IMR-90 (cell line): ENCODE data around the gene CC2D1A. TPM values are rescaled to one million over a fixed set of nuclear protein-coding genes. Genes with fewer than 3 reads are reported as not detected.

Source experiments
- ATAC-seq: fragments of 200-7000 bp; cut with Tn5 transposase; 2 replicates; pipeline ENCODE4 v1.9.1; 2020; ENCODE audit warnings: low read depth, mild to moderate bottlenecking, moderate library complexity
- BruUV-seq: library from RNA; stranded (reverse); fragments of 400-500 nt; replicated peaks from 2 replicates; lab custom pipeline; 2021; lab: Mats Ljungman, UMichigan
- CTCF ChIA-PET: fragments of 300-600 bp; formaldehyde crosslinking; extraction: SDS; loops from one replicate; lab custom pipeline; 2021; ENCODE audit warnings: antibody characterized with exemption; lab: Yijun Ruan, JAX
- POLR2A ChIA-PET: fragments of 300-600 bp; sonication (Branson Sonifier 250); formaldehyde crosslinking; loops from one replicate; lab custom pipeline; 2022; ENCODE audit warnings: antibody characterized with exemption; ENCODE audit not compliant: unreplicated experiment; lab: Charles Lee
- DNase-seq: peaks from one replicate; pipeline ENCODE4 v3.0.0; 2013
- H2AFZ ChIP-seq: replicated peaks from 2 replicates; pipeline ENCODE3; 2013; ENCODE audit warnings: low read length, mild to moderate bottlenecking; ENCODE audit not compliant: poor library complexity
- H2AK5ac ChIP-seq: 2 replicates; pipeline ENCODE4 v1.6.1; 2013; ENCODE audit warnings: low read depth, low read length, inconsistent platforms
- H2AK9ac ChIP-seq: replicated peaks from 2 replicates; pipeline ENCODE3; 2013; ENCODE audit warnings: mild to moderate bottlenecking, low read depth, low read length, moderate library complexity; ENCODE audit not compliant: poor library complexity
- H2BK120ac ChIP-seq: 2 replicates; pipeline ENCODE4 v1.6.1; 2013; ENCODE audit warnings: low read depth, low read length, inconsistent platforms
- H2BK15ac ChIP-seq: 3 replicates; pipeline ENCODE4 v1.6.1; 2013; ENCODE audit warnings: low read depth, low read length, inconsistent platforms
- H2BK20ac ChIP-seq: 2 replicates; pipeline ENCODE4 v1.6.1; 2013; ENCODE audit warnings: low read depth, mild to moderate bottlenecking, inconsistent platforms, low read length, moderate library complexity
- H2BK5ac ChIP-seq: 2 replicates; pipeline ENCODE4 v1.6.1; 2013; ENCODE audit warnings: mild to moderate bottlenecking, low read depth, low read length, inconsistent platforms; ENCODE audit not compliant: poor library complexity, severe bottlenecking
- H3K14ac ChIP-seq: replicated peaks from 2 replicates; pipeline ENCODE4 v1.6.1; 2013; ENCODE audit warnings: low read depth, low read length, inconsistent platforms
- H3K18ac ChIP-seq: 2 replicates; pipeline ENCODE4 v1.6.1; 2013; ENCODE audit warnings: low read depth, low read length, control low read depth
- H3K23ac ChIP-seq: 2 replicates; pipeline ENCODE4 v1.6.1; 2013; ENCODE audit warnings: low read depth, low read length, inconsistent platforms
- H3K27ac ChIP-seq: 2 replicates; pipeline ENCODE4 v1.5.1; 2013; ENCODE audit warnings: mild to moderate bottlenecking, control low read depth, low read length; ENCODE audit not compliant: insufficient read depth
- H3K27me3 ChIP-seq: 2 replicates; pipeline ENCODE4 v1.6.1; 2013; ENCODE audit warnings: low read length; ENCODE audit not compliant: control insufficient read depth, insufficient read depth
- H3K36me3 ChIP-seq: 2 replicates; pipeline ENCODE4 v1.6.1; 2013; ENCODE audit warnings: low read length, mixed read lengths; ENCODE audit not compliant: control insufficient read depth, insufficient read depth
- H3K4ac ChIP-seq: 2 replicates; pipeline ENCODE4 v1.6.1; 2013; ENCODE audit warnings: low read depth, low read length, inconsistent platforms
- H3K4me1 ChIP-seq: 2 replicates; pipeline ENCODE4 v1.6.1; 2013; ENCODE audit warnings: low read length, mixed read lengths; ENCODE audit not compliant: control insufficient read depth, insufficient read depth
- H3K4me2 ChIP-seq: 2 replicates; pipeline ENCODE4 v1.6.1; 2013; ENCODE audit warnings: low read depth, mild to moderate bottlenecking, control low read depth, low read length, moderate library complexity
- H3K4me3 ChIP-seq: 2 replicates; pipeline ENCODE4 v1.5.1; 2013; ENCODE audit warnings: low read depth, mild to moderate bottlenecking, control low read depth, low read length, moderate library complexity; ENCODE audit not compliant: insufficient read depth
- H3K56ac ChIP-seq: 2 replicates; pipeline ENCODE4 v1.6.1; 2013; ENCODE audit warnings: low read length, inconsistent platforms; ENCODE audit not compliant: insufficient read depth; ENCODE audit errors: extremely low read depth
- H3K79me1 ChIP-seq, 2 experiments: 2 replicates each; pipeline ENCODE4 v1.6.1; 2013; ENCODE audit warnings: low read length in 2 of 2, inconsistent platforms in 1 of 2, low read depth in 1 of 2
- H3K9ac ChIP-seq: 2 replicates; pipeline ENCODE4 v1.6.1; 2013; ENCODE audit warnings: low read depth, low read length, control low read depth
- H3K9me1 ChIP-seq: 2 replicates; pipeline ENCODE4 v1.6.1; 2013; ENCODE audit warnings: low read length, inconsistent platforms; ENCODE audit not compliant: insufficient read depth
- H3K9me3 ChIP-seq: 2 replicates; pipeline ENCODE4 v1.6.1; 2013; ENCODE audit warnings: low read length; ENCODE audit not compliant: control insufficient read depth, insufficient read depth
- H4K20me1 ChIP-seq: 2 replicates; pipeline ENCODE4 v1.6.1; 2013; ENCODE audit warnings: low read length, inconsistent platforms; ENCODE audit not compliant: insufficient read depth
- H4K5ac ChIP-seq: 2 replicates; pipeline ENCODE4 v1.6.1; 2013; ENCODE audit warnings: mild to moderate bottlenecking, low read depth, low read length, control low read depth
- H4K8ac ChIP-seq, 2 experiments: 2 replicates each; pipeline ENCODE4 v1.6.1; 2013; ENCODE audit warnings: low read depth in 2 of 2, low read length in 2 of 2, control low read depth in 1 of 2, inconsistent platforms in 1 of 2
- H4K91ac ChIP-seq: 2 replicates; pipeline ENCODE4 v1.6.1; 2013; ENCODE audit warnings: low read depth, low read length, inconsistent platforms; ENCODE audit not compliant: insufficient read depth
- BHLHE40 ChIP-seq: fragments of 150-350 bp; IDR thresholded peaks from 2 replicates; pipeline ENCODE4 v1.6.1; 2016; ENCODE audit warnings: mild to moderate bottlenecking, low read depth, low read length
- CHD1 ChIP-seq: IDR thresholded peaks from 2 replicates; pipeline ENCODE4 v1.6.1; 2012; ENCODE audit warnings: low read depth, low read length, improper control_type of control experiment
- MXI1 ChIP-seq: IDR thresholded peaks from 2 replicates; pipeline ENCODE4 v1.6.1; 2012; ENCODE audit warnings: low read depth, mild to moderate bottlenecking, low read length, moderate library complexity, borderline replicate concordance
- WGBS, 2 experiments: methylation state at CpG; one replicate each; pipeline versions ENCODE4 v1.1.5 to v1.1.7; 2013; ENCODE audit warnings: missing lambda C conversion rate in 2 of 2; ENCODE audit not compliant: insufficient read length in 1 of 2; ENCODE audit errors: extremely low coverage in 2 of 2; 5-methylcytosine and 5-hydroxymethylcytosine counted together
- dilution Hi-C: fragments of 300-500 bp; cut with HindIII; formaldehyde crosslinking; loops from one replicate; pipeline ENCODE4 v1.14.3; 2018; ENCODE audit warnings: low sequenced_read_pairs; ENCODE audit not compliant: unreplicated experiment
- in situ Hi-C: fragments of 300-500 bp; cut with MboI; formaldehyde crosslinking; loops from 3 replicates; pipeline ENCODE4 v1.14.3; 2019; ENCODE audit warnings: low sequenced_read_pairs, inconsistent platforms, mixed read lengths
- intact Hi-C: fragments of 100-400 bp; cut with micrococcal nuclease; formaldehyde crosslinking; loops from 2 replicates; pipeline ENCODE4 v1.10.0; 2022
- polyA plus RNA-seq, 3 experiments: library from polyadenylated mRNA; depleted of rRNA; stranded (reverse); fragments of >200 nt; gene quantifications; 2 replicates each; pipeline ENCODE4 v1.2.3, GENCODE V29; 2012; ENCODE audit warnings: low replicate concordance in 1 of 3
- total RNA-seq: library from RNA; depleted of rRNA; stranded (reverse); fragments of >200 nt; gene quantifications from 2 replicates; pipeline ENCODE4 v1.2.3, GENCODE V29; 2012

CC2D1A gene
- total and polyA plus RNA-seq, 2 of the 4 experiments (the other 2 are of a cell fraction): 4.1 to 14.7 TPM

DNA sequence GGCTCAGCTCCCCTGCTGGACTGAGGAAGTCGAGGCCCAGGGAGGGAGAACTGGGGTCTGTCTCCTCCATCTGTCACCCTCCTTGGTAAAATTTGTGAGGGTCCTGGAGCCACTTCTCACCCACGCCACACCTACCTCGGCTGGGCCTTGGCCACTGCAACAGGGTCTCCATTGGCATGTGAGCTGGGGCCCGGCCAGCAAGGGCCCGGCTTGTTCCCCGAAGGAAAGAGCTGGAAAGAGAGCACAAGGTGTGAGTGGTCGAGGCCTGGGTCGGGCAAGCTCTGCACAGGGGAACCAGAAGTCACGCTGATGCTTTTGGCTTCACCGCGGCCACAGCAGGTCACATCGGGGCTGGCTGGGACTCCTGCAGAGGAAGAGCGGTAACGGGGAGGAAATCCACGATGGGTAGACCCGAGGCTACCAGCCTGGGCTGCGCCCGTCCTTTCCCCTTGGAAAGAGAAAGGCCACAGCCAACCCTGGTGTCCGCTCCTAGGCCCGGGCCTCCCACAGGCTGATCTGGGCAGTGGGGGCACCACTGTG is 20.1 kb upstream of the CC2D1A start:
- H2BK120ac ChIP-seq: no peak overlapping the region
- ChIA-PET CTCF (interaction anchor here (1.0 kb wide), 1 partner anchor 16 kb away, joined by 6 read pairs; no protein-coding TSS in a partner anchor), POLR2A (no interaction called here)
- H3K27me3 ChIP-seq: peaks cover 2% of the 10 kb centered on the region; the same call in 1 of the 2 replicates
- intact Hi-C loops: loop anchor here (10.0 kb wide), 1 partner anchor 599 kb away; no protein-coding TSS in a partner anchor
- H3K18ac ChIP-seq: no peak overlapping the region
- peaks cover 5% of the 10 kb centered on the region; the same call in 1 of the 2 replicates for H3K9me1 ChIP-seq
- H3K4ac ChIP-seq: no peak overlapping the region
- WGBS, 2 experiments: 93% methylated on average over 9 of the region's 20 CpGs; no CpG with 5 or more reads in 1 of the 2 experiments
- no peak overlapping the region for H3K56ac ChIP-seq
- dilution Hi-C loops: no loop called here
- no peak for ATAC-seq
- no peak overlapping the region for H2AK9ac ChIP-seq
- no peaks in the 10 kb centered on the region for H3K9me3 ChIP-seq
- no peak overlapping the region for H2BK20ac ChIP-seq
- in situ Hi-C loops: loop anchor here (10.0 to 25.0 kb wide), 2 partner anchors 451 to 589 kb away; partner anchors contain the start of gene PTGER1
- H2BK5ac ChIP-seq: no peak overlapping the region
- H3K79me1 ChIP-seq: no peaks in the 10 kb centered on the region
- TF ChIP-seq CHD1 (no peak), BHLHE40 (no peak), MXI1 (no peak)
- no peak overlapping the region for H3K4me3 ChIP-seq
- no peak overlapping the region for H2BK15ac ChIP-seq
- no peaks in the 10 kb centered on the region for H3K36me3 ChIP-seq
- H3K4me1 ChIP-seq: peaks cover 12% of the 10 kb centered on the region
- no peak overlapping the region for H4K91ac ChIP-seq
- DNase-seq: no peak
- no peak overlapping the region for H2AK5ac ChIP-seq
- BruUV-seq: no TSS peak
- H2AFZ ChIP-seq: no peak overlapping the region
- no peak overlapping the region for H3K14ac ChIP-seq
- no peak overlapping the region for H4K5ac ChIP-seq
- H4K8ac ChIP-seq: no peak overlapping the region
- no peak overlapping the region for H3K9ac ChIP-seq
- no peak overlapping the region for H3K27ac ChIP-seq
- H3K23ac ChIP-seq: no peak overlapping the region
- no peaks in the 10 kb centered on the region for H4K20me1 ChIP-seq
- H3K4me2 ChIP-seq: no peak overlapping the region
